Measurements from ENCODE around the gene TUBA8.

DNA sequence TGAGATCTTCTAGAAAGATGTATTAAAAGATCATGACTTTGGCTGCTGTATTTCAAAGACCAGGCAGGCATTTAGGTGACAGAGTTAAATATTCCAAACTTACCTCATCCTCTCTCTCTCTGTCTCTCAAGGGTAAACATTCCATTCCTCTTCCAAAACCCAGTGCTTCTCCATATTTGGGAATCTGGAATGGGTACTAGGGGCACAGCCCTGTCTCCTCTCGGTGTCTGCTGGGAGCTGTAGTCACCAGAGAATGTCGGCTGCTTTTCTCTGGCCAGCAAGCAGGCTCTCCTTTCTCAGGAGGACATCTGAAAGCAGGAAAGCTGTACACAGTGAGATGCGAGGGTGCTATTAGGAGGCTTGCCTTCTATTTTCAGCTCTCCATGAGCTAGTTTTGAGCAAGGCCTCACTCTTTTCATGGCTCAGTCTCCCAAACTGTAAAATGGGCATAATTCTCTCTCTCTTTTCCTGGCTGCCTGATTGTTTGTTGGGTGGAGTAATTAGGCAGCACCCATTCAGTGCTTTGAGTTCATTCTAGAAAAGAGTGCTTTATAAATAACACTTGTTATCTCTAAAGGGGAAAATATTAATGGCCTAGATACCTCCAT, 42.1 kb upstream of the TUBA8 start:
- TF ChIP-seq, protein P1, sequence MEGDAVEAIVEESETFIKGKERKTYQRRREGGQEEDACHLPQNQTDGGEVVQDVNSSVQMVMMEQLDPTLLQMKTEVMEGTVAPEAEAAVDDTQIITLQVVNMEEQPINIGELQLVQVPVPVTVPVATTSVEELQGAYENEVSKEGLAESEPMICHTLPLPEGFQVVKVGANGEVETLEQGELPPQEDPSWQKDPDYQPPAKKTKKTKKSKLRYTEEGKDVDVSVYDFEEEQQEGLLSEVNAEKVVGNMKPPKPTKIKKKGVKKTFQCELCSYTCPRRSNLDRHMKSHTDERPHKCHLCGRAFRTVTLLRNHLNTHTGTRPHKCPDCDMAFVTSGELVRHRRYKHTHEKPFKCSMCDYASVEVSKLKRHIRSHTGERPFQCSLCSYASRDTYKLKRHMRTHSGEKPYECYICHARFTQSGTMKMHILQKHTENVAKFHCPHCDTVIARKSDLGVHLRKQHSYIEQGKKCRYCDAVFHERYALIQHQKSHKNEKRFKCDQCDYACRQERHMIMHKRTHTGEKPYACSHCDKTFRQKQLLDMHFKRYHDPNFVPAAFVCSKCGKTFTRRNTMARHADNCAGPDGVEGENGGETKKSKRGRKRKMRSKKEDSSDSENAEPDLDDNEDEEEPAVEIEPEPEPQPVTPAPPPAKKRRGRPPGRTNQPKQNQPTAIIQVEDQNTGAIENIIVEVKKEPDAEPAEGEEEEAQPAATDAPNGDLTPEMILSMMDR (IDR thresholded peaks at IDR 0.05) = no peak
- peak; percentile 67 for TF ChIP-seq POLR2AphosphoS5 (IDR thresholded peaks at IDR 0.05)
